ENCODE measurements around the gene KANK4. TPM values are rescaled to one million over a fixed set of nuclear protein-coding genes. Genes with fewer than 3 reads are reported as not detected.
"Not testable (repeated sequence)": the region's sequence is repeated elsewhere in the genome, so short reads cannot be mapped to it uniquely, and the experiment has no call there.

The KANK4 gene
- total RNA-seq, 4 donors from 2014 or later, result 28.5 to 48.2 (median 45.7) TPM

- Histone ChIP-seq H3K9me3 (no peaks in the 10 kb centered on the region), H3K4me1 (peaks cover 0 to 21% (median 5%) of the 10 kb centered on the region in 4 donors), H3K27me3 (no peaks in the 10 kb centered on the region), H3K36me3 (no peaks in the 10 kb centered on the region), H3K4me3 (no peak overlapping the region), H3K27ac (peak overlapping the region in 1 of 4 donors; percentile 63)
- DNase-seq (ENCODE audit: low spot score in 2 of 2), result no peak
- WGBS, 2 donors, result 87 to 88% methylated on average over 11 of the region's 11 CpGs
- TF ChIP-seq, protein P1, sequence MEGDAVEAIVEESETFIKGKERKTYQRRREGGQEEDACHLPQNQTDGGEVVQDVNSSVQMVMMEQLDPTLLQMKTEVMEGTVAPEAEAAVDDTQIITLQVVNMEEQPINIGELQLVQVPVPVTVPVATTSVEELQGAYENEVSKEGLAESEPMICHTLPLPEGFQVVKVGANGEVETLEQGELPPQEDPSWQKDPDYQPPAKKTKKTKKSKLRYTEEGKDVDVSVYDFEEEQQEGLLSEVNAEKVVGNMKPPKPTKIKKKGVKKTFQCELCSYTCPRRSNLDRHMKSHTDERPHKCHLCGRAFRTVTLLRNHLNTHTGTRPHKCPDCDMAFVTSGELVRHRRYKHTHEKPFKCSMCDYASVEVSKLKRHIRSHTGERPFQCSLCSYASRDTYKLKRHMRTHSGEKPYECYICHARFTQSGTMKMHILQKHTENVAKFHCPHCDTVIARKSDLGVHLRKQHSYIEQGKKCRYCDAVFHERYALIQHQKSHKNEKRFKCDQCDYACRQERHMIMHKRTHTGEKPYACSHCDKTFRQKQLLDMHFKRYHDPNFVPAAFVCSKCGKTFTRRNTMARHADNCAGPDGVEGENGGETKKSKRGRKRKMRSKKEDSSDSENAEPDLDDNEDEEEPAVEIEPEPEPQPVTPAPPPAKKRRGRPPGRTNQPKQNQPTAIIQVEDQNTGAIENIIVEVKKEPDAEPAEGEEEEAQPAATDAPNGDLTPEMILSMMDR (IDR thresholded peaks at IDR 0.05), result no peak
- TF ChIP-seq EP300 (IDR thresholded peaks at IDR 0.05) (no peak), POLR2A (IDR thresholded peaks at IDR 0.05) (no peak)
Measured at GRCh38 chr1:62227496-62227895, 91.7 kb downstream of the KANK4 start.

DNA sequence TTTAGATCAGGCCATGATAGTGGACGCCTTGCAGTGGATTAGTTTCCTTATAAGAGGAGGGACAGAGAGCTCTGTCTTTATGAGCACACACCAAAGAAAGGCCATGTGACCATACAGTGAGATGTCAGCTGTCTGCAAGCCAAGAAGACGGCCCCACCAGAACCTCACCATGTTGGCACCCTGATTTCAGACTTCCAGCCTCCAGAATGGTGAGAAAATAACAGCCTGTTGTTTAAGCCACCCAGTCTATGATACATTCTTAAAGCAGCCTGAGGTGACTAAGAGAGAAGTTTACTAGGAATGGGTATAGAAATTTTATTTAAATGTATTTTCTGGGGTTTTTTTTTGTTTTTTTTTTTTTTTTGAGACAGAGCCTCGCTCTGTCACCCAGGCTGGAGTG is 95.1 kb downstream of the KANK4 start:
- TF ChIP-seq POLR2A (IDR thresholded peaks at IDR 0.05), result no peak
- TF ChIP-seq, protein P1 (IDR thresholded peaks at IDR 0.05), result no peak
- TF ChIP-seq EP300 (IDR thresholded peaks at IDR 0.05), result no peak
- WGBS, 2 donors, result 49 to 89% methylated on average over 2 to 3 of the region's 3 CpGs
- Histone ChIP-seq H3K27me3 (no peaks in the 10 kb centered on the region), H3K27ac (no peak overlapping the region), H3K36me3 (no peaks in the 10 kb centered on the region), H3K4me3 (no peak overlapping the region), H3K4me1 (peaks cover 0 to 12% (median 5%) of the 10 kb centered on the region in 4 donors), H3K9me3 (no peaks in the 10 kb centered on the region)
- DNase-seq (ENCODE audit: low spot score in 2 of 2), result no peak

DNA sequence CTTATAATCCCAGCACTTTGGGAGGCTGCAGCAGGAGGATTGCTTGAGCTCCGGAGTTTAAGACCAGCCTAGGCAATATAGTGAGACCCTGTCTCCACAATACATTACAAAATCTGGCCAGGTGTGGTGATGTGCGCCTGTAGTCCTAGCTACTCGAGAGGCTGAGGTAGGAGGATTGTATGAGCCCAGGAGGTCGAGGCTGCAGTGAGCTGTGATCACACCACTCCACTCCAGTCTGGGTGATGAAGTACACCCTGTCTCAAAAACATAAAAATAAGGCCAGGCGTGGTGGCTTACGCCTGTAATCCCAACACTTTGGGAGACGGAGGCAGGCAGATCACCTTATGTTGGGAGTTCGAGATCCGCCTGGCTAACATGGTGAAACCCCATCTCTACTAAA is 96.9 kb downstream of the KANK4 start:
- Histone ChIP-seq H3K27me3 (no peaks in the 10 kb centered on the region), H3K4me3 (no peak overlapping the region), H3K36me3 (no peaks in the 10 kb centered on the region), H3K9me3 (no peaks in the 10 kb centered on the region), H3K27ac (no peak overlapping the region), H3K4me1 (no peaks in the 10 kb centered on the region)
- no peak for DNase-seq (ENCODE audit: low spot score in 2 of 2)
- 79 to 86% methylated on average over 9 of the region's 9 CpGs for WGBS, 2 donors
- TF ChIP-seq EP300 (IDR thresholded peaks at IDR 0.05) (no peak), POLR2A (IDR thresholded peaks at IDR 0.05) (no peak)
- TF ChIP-seq, protein P1 (IDR thresholded peaks at IDR 0.05), result no peak

DNA sequence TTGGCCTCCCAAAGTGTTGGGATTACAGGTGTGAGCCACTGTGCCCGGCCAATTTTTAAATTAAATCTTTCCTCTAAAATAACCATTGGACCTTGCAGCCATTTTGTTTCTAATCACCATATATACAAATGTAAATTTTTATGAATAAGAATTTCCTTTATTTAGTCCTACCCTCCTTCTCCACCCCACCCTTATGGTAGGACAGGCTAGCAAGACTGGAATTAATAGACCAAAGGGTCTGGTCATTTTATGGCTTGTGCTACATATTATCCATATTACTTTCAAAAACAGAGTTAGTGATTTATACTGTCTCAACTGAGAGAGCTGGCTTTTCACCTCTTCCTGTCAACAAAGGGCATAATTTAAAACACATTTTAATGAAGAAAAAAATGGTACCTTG is 98.1 kb downstream of the KANK4 start:
- Histone ChIP-seq H3K4me3 (no peak overlapping the region), H3K9me3 (no peaks in the 10 kb centered on the region), H3K27ac (no peak overlapping the region), H3K36me3 (no peaks in the 10 kb centered on the region), H3K4me1 (no peaks in the 10 kb centered on the region), H3K27me3 (no peaks in the 10 kb centered on the region)
- no peak for DNase-seq (ENCODE audit: low spot score in 2 of 2)
- 100% methylated on average over 1 of the region's 1 CpG for WGBS, 2 donors
- no peak for TF ChIP-seq POLR2A (IDR thresholded peaks at IDR 0.05)
- no peak for TF ChIP-seq EP300 (IDR thresholded peaks at IDR 0.05)
- TF ChIP-seq, protein P1 (IDR thresholded peaks at IDR 0.05), result no peak

- H3K27me3 ChIP-seq; DNase-seq (ENCODE audit: low spot score in 2 of 2); H3K4me1 ChIP-seq; H3K27ac ChIP-seq; H3K9me3 ChIP-seq; H3K4me3 ChIP-seq; H3K36me3 ChIP-seq: not testable (repeated sequence)
- 90 to 95% methylated on average over 9 of the region's 9 CpGs for WGBS, 2 donors
Measured at GRCh38 chr1:62220456-62220855, 98.8 kb downstream of the KANK4 start.

DNA sequence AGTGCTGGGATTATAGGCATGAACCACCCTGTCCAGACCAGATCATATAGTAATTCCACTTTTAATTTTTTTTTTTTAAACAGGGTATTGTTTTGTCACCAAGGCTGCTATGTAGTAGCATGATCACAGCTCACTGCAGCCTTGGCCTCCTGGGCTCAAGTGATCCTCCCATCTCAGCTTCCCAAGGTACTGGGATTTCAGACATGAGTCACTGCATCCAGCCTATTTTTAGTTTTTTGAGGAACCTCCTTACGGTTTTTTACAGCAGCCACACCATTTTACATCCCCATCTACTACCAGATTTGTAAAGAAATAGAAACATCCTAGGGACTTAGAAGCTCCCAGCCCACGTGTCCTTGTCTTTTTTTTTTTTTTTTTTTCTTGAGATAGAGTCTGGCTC is 100.6 kb downstream of the KANK4 start:
- H3K36me3 ChIP-seq, result no peaks in the 10 kb centered on the region
- no peaks in the 10 kb centered on the region for H3K4me1 ChIP-seq
- no peak for TF ChIP-seq EP300 (IDR thresholded peaks at IDR 0.05)
- TF ChIP-seq, protein P1 (IDR thresholded peaks at IDR 0.05), result no peak
- TF ChIP-seq POLR2A (IDR thresholded peaks at IDR 0.05), result no peak
- H3K9me3 ChIP-seq, result no peaks in the 10 kb centered on the region
- 79 to 80% methylated on average over 2 of the region's 2 CpGs for WGBS, 2 donors
- no peak for DNase-seq (ENCODE audit: low spot score in 2 of 2)
- H3K4me3 ChIP-seq, result no peak overlapping the region
- no peak overlapping the region for H3K27ac ChIP-seq
- no peaks in the 10 kb centered on the region for H3K27me3 ChIP-seq
